GM19035 (cell line): ENCODE results near the gene NOP16.

Experiments used
- ATAC-seq: cut with Tn5 transposase; IDR thresholded peaks from one replicate; pipeline ENCODE4 v1.9.1; 2021; ENCODE audit not compliant: unreplicated experiment

Gene NOP16

DNA sequence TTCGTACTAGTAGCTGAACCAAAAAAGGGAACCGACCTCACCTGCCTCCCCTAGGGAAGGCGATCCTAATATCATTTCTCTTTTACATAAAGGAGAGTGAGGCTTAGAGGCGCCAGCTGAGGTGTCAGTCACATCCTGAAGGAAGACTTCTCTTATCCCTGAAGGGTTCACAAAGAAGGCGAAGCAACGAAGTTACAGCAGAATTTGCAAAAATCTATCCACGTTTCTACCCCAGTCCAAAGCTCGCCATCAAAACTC, 26.2 kb downstream of the NOP16 start:
- ATAC-seq = peak; percentile 14

DNA sequence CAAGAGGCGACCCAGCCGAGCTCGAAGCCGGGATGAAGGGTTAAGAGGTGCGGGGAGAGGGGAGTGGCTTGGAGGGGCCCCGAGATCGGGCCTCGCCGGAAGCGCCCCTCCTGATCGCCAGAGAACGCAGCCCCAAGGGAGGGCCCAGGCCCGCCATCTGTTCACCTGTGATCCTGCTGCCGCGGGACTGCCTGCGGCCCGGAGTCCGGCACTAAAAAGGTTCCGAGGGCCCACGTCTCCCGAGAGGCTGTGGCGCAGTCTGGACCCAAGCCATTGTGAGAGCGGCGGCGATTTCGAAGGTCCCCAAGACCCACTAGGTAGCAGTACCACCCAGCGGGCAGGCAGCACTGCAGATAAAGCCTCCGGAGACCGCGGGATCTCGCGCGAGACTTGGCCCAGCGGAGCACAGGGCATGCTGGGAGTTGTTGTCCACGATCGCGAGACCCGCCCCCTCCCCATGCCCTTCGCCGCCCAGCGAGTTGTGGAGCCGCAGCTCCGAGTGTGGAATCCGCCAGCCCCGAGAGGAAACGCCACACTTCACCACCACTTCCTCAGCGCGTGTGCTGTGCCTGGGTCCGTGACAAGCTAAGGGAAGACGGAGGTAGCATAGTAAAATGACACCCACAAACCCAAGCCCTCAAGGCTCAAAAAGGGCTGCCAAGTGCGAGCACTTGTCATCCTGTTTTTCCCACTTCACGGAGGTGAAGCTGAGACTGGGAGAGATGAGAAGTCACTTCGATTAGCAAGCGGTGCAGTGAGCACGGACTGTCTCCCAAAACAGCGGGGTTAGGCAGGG, 26.8 kb downstream of the NOP16 start, which contains the start of gene KIAA1191:
TSS of gene KIAA1191 (minus strand) at position 328 of the 796 bp plus-strand sequence. CDS start 2,256 bp downstream, outside the sequence.
- peak; percentile 86 for ATAC-seq

DNA sequence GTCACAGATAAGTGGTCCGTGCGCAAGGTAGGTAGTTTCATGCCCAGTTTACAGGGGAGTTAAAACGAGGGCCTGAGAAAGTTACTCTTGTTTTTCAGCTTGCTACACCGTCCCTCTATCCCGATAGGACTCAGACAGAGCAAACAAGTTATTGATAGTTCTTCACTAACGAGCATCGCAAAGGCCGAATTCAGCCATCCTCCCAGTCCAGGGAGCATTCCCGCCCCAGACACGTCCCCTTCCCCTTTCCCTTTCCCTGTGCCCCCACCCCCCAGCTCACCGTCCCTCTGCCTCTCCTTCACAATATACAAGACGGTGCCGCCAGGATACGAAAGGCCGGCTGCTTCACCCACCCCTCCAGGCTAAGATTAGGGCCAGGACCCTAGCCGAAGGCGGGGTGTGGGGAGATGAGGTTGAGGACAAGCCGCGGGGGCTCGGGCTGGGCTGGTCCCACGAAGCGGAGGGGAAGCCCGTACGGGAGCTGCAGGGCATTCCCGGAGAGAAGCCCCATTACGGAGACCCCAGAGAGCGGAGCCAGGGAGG, 27.4 kb downstream of the NOP16 start:
- no peak for ATAC-seq

DNA sequence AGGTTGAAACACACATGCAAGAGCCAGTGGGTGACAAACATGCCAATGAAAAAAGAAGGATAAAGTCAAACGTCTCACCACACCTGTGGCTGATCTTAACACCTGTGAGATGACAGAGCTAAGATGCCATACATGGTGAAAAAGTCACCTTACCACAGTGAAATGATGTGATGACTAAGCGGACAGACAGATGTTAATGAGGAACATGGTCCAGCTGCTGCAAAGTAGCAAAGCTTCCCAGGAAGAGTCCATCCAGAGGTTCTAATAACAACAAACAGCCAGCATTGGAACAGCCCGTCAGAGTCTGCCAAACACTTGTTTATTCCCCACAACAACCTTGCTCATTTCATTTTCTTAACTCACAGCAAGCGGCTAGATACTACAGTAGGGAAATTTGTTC, 28.7 kb downstream of the NOP16 start:
- no peak for ATAC-seq

DNA sequence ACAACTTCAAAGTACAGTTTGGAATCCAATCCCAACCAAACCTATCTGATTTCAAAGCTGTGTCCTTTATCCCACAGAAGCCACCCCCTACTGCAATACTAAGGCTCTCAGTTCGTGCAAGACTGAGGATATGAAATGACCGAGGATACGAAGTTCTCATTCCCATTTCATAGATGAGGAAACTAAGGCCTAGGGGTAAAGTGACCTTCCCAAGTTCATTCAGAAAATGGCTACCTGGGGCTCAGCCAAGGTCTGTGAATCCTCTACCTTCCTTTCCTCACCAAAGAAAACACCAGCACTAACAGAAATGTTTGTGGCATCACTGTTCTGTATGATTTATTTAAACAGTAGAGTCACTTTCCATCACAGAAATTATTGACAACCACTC, 32.2 kb downstream of the NOP16 start:
- ATAC-seq = no peak

DNA sequence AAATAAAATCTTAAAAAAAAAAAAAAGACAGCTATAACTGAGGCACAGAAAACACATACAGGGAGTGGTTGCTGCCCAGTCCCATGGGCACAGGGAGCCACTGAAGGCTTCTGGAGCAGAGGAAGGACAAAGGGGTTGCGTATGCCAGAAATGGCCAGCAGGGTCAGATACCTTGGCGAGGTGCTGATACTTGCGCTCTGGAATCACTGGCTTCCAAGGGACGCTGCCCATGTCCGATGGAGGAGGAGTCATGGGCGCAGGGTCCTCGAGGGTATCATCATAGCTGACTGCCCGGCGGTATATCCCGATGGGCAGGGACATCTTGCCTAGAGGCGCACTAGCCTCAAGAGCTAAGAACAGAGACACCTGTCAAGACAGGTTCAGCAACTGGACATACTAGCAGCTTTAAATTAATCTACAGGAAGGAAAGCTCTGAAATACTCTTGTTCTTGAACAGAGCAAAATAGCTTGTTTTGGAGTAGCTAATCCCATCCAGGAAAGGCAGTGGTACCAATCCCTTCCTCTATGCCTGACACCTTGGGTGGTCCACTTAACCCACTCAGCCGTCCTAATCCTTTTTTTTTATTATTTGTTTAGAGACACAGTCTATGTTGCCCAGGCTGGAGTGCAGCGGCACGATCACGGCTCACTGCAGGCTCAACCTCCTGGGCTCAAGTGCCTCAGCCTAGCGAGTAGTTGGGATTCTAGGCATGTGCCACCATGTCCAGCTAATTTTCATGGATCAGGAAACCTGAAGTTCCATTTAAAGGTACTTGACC, 32.8 kb downstream of the NOP16 start:
- no peak for ATAC-seq

DNA sequence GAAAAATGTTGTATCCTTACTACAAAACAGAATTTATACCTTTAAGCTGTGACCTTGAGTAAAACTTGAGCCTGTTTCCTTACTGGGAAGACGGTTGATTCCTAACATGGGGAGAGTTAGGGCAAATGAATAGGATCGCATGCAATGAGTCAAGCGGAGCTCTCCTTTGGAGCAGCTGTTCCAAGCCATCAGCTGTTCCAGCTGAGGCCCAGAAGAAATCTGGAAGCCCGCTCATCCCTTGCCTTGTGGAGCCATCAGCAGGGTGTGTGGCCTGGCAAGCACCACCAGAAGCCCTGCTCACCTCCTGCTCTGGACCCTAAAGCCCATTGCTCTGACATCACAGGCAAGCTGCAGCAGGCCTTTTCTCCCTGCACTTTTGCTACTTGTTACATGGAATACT, 34.9 kb downstream of the NOP16 start:
- no peak for ATAC-seq

DNA sequence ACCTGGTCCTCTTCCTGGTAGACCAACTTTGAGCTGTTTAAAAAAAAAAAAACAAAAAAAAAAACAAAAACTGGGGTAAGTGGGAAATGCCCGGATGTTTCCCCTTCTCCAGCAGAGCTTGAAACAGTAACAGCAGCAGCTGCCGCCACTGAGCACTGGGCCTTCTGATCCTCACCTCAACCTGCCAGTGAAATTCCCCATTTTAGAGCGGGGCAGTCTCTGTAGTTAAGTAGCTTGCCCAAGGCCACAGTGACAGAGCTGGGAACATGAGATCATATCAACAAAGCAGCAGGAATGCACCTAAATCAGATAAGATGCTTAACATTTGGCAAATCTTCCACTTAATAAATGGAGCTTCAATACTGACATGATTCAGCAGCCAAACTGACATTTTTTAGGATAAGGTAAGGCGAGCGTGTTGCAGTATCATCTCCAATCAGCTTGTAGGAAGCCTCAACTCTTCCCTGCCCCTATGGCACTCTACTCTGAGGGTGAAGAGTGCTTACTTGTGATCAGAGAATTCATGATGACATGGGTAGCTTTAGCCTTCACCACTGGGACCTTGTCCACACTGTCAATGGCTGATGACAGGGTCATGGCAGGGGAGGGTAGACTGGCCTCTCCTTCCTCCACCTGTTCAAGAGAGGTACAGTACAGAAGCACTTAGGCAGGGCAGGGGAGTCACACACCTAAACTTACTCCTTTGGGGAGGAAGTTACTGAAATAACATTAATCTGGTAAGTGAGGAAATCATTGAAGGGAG, 36.1 kb downstream of the NOP16 start:
- no peak for ATAC-seq

DNA sequence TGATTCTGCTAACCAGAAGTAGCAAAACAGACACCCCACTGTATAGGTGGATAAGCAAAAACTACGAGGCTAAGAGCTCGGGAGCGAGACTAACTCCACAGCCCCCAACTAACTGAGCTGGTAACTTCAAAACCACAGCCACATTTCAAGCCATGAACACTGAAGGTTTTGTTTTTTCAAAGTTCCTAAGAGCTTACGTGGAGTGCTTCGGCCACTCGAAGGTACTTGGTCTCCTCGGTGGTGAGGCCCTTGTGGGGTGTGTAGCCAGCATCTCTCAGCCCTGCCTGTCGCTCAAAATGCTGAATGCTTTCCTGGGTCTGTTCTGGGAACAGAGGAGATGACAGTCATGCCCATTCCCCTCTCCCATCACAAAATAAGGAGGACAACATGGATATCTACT, 38.0 kb downstream of the NOP16 start:
- no peak for ATAC-seq

DNA sequence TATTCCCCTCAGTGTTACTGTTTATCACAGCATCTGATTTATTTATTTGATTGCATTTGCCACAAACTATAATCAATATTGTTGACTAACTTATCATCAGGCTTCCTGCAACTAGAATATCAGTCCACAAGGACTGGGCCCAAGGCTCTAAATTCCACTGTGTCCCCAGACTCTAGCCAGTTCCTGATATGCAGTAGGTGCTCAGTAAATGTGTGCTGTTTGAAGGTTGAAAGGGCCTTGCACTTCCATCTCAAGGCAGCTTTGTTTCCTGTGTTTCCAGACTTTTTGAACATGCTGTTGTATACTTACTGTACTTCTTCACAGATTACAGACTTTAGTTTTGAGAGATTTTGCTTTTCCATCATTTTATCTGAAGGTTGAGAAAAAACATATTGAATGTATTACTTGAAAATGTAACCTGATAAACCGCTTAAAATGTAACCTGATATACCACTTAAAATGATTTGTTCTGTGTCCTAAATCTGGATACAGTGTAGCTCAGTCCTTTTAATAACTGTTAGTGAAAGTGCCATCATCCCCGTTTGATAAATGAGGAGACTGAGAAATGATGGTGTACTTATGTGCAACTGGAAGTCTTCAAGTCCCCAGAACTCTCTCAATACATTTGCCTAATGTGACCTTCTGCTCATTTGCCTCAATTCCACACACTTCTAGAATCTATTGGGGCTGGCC, 45.5 kb downstream of the NOP16 start:
- ATAC-seq = no peak

DNA sequence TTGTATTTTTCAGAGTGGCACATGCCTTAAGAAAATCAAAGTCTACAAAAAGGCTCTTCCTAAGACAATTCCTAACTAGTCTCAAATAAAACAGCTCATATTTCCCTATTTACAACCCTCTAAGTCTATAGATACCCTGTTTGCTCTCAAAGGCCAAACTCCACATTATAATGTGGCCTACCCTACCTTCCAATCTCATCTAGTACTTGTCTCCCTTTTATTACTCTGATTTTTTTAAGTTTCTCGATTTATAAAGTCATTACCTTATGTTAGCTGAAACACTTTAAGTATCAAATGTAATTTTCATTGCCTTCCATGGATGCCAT, 46.3 kb downstream of the NOP16 start:
- no peak for ATAC-seq

DNA sequence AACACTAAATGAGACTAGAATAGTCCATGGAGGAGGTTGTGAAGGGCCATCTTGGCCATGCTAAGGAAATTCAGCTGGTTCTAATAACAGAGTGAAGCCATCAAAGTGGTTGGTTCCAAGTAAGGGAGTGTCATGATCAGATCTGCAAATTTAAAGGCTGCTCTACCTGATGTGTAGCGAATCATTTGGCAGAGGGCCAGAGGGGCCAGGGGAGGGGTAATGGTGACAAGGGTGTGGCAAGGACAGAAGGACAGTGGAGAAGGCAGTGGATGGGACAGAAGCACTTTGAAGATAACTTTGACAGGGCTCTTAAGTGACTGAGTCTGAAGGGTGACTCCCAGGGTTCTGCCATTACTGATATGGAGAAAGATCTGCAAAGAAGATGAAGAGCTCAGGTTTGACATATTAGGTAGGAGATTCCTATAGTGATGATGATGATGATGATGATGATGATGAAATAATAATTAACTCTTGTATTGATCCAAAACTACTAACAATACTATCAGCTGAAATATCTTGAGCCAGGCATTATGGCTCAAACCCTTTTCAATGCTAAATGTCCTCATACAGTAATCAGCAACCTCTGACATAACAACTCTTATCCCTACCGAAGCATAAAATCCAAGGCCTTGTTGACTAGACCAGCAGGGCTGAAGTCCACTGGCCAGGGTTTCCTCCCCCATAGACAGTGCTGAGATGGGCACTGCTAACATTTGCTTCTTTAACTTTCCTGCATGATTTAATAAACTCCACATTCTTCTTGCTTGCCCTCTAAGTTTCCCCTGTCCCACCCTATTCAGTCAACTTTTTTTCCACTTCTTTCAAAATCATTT, 46.9 kb downstream of the NOP16 start:
- ATAC-seq = no peak

DNA sequence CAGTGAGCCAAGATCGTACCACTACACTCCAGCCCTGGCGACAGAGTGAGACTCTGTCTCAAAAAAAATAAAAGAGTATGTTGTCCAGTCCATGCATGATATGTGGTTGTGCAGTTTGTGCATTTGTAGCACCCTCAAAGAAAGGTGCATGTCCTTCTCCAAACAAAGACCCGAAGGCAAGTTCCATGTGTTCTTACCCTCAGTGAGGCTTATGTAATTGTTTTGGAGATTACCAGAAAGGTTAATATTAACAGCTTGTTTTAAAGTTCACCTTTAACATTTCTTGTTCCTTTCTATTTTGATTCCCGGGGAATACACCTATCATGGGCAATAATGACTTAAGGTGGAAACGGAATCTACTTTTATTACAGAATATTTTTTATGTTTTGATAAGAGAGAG, 49.1 kb downstream of the NOP16 start:
- ATAC-seq = no peak

DNA sequence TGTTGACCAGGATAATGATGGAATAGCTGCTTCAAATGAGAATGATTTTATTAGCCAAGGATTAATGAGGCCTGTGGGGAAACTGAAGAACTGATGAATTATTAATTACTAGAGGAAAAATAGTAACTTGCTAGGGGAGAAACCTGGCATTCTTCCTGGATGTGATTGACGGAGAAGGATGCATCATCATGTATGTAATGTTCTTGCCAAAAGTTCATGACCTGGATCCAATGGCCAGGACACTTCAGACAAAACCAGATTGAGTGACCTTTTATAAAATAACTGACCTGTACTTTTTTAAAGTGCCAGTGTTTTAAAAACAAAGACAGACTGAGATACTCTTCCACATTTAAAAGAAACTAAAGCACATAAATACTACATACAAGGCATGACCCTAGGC, 50.5 kb downstream of the NOP16 start:
- ATAC-seq = no peak

DNA sequence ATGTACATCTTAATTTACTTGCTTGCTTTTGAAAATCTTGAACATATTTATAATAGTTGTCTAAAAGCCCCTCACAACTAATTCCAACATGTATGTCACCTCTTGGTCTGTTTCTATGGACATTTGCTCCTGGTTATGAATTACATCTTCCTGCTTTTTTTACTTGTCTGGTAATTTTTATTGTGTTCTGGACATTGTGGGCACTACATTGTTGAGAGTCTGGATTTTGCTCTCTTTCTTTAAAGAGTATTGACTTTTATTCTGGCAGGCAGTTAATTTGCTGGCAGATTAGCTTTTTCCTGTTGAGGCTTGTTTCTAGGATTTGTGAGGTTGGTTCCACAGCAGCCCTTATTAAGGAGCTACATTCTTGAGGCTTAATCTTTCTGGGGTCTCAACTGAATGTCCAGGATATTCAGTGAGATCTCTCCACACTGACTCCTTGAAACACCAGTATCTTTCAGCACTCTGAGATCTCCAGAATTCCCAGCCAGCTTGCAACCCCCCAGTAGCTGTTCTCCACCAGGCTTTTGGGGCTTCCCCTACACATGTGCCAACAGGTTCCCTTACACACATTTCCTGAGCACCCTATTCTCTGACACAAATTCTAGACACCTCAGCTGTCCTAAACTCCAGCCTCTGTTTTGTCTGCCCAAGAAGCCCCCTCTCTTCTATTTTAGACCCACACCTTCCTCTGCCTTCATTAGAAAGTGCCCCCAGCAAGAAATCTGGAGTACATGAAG, 54.2 kb downstream of the NOP16 start:
- ATAC-seq = no peak
